Endothelial cell of hepatic sinusoid (primary cell): ENCODE data around the gene CXCL14.

Experiments
- in situ Hi-C: cut with HindIII; loops from 2 replicates; pipeline ENCODE4 v1.10.0; 2017; ENCODE audit warnings: low sequenced_read_pairs

Gene CXCL14

GRCh38 chr5:135568923-135569360 lies 9.8 kb downstream of the CXCL14 start:
- in situ Hi-C loops = no loop called here

- in situ Hi-C loops = no loop called here
These were observed 10.5 kb downstream of the CXCL14 start for GRCh38 chr5:135568246-135568645.

- in situ Hi-C loops = no loop called here
These were observed 11.1 kb downstream of the CXCL14 start for GRCh38 chr5:135567661-135568060.

GRCh38 chr5:135566422-135567400 lies 12.1 kb downstream of the CXCL14 start:
- in situ Hi-C loops = no loop called here

GRCh38 chr5:135565725-135566421 lies 12.9 kb downstream of the CXCL14 start:
- in situ Hi-C loops = no loop called here

GRCh38 chr5:135565266-135565665 lies 13.5 kb downstream of the CXCL14 start:
- in situ Hi-C loops = no loop called here

GRCh38 chr5:135564331-135564730 lies 14.5 kb downstream of the CXCL14 start:
- in situ Hi-C loops = no loop called here

- in situ Hi-C loops = no loop called here
These were observed 17.5 kb downstream of the CXCL14 start for GRCh38 chr5:135561266-135561665.

- in situ Hi-C loops = no loop called here
These were observed 17.9 kb downstream of the CXCL14 start for GRCh38 chr5:135560858-135561257.

- in situ Hi-C loops = no loop called here
These were observed 19.4 kb downstream of the CXCL14 start for GRCh38 chr5:135559354-135559753.

- in situ Hi-C loops = no loop called here
These were observed 21.5 kb downstream of the CXCL14 start for GRCh38 chr5:135557076-135557838.

GRCh38 chr5:135556620-135557019 lies 22.2 kb downstream of the CXCL14 start:
- in situ Hi-C loops = no loop called here

GRCh38 chr5:135555530-135555929 lies 23.3 kb downstream of the CXCL14 start:
- in situ Hi-C loops = no loop called here

- in situ Hi-C loops = loop anchor here (5.0 kb wide), 1 partner anchor 92 kb away; no protein-coding TSS in a partner anchor
These were observed 24.9 kb downstream of the CXCL14 start for GRCh38 chr5:135553688-135554462.

- in situ Hi-C loops = loop anchor here (5.0 kb wide), 1 partner anchor 90 kb away; no protein-coding TSS in a partner anchor
These were observed 27.0 kb downstream of the CXCL14 start for GRCh38 chr5:135551593-135552447.

GRCh38 chr5:135549413-135549812 lies 29.4 kb downstream of the CXCL14 start:
- in situ Hi-C loops = no loop called here

- in situ Hi-C loops = no loop called here
These were observed 31.1 kb downstream of the CXCL14 start for GRCh38 chr5:135547590-135548254.

- in situ Hi-C loops = no loop called here
These were observed 31.9 kb downstream of the CXCL14 start for GRCh38 chr5:135546912-135547311.

- in situ Hi-C loops = no loop called here
These were observed 32.7 kb downstream of the CXCL14 start for GRCh38 chr5:135546101-135546500.
